Activated CD4-positive, alpha-beta T cell treated with anti-CD3 and anti-CD28 coated beads, Interleukin-2, amount 10 ng/mL, durations not matched to agents 24 days and 14 days (primary cell): ENCODE measurements around the gene TBC1D3L. TPM values are rescaled to one million over a fixed set of nuclear protein-coding genes. Genes with fewer than 3 reads are reported as not detected.
"Not testable (repeated sequence)": the region's sequence is repeated elsewhere in the genome, so short reads cannot be mapped to it uniquely, and the experiment has no call there.

Source experiments
- DNase-seq: peaks from one replicate; pipeline ENCODE4 v3.0.0; 2022
- H3K27ac Mint-ChIP-seq: one replicate; pipeline ENCODE4 v1.8.0; 2022; ENCODE audit warnings: mild to moderate bottlenecking, mixed read lengths
- H3K27me3 Mint-ChIP-seq: one replicate; pipeline ENCODE4 v1.8.0; 2022; ENCODE audit warnings: mixed read lengths
- H3K36me3 Mint-ChIP-seq: one replicate; pipeline ENCODE4 v1.8.0; 2022; ENCODE audit warnings: low read depth, mild to moderate bottlenecking, mixed read lengths
- H3K4me1 Mint-ChIP-seq: one replicate; pipeline ENCODE4 v1.8.0; 2021; ENCODE audit warnings: mixed read lengths
- H3K4me3 Mint-ChIP-seq: one replicate; pipeline ENCODE4 v1.8.0; 2022; ENCODE audit warnings: mild to moderate bottlenecking, moderate library complexity, mixed read lengths
- H3K9me3 Mint-ChIP-seq: one replicate; pipeline ENCODE4 v1.8.0; 2021; ENCODE audit warnings: mixed read lengths
- intact Hi-C: fragments of 100-400 bp; cut with micrococcal nuclease; formaldehyde crosslinking; loops from one replicate; pipeline ENCODE4 v1.15.1; 2023
- total RNA-seq: library from RNA; stranded (reverse); gene quantifications from 2 replicates; pipeline ENCODE4 v1.2.3, GENCODE V29; 2022

The TBC1D3L gene
- total RNA-seq, result 16.8 and 17.6 TPM in 2 replicates

- intact Hi-C loops, result not testable (repeated sequence)
These were observed at the start of gene TBC1D3L for GRCh38 chr17:37988960-37989359. Gene TBC1D3L (minus strand): TSS chr17:37989060. CDS start chr17:37987520, 1,540 bp downstream.

GRCh38 chr17:38003676-38004075 lies 14.8 kb upstream of the TBC1D3L start, which contains the start of gene TBC1D3D:
Gene TBC1D3D (plus strand): TSS chr17:38003976. CDS start chr17:38005561, 1,585 bp downstream.
- H3K4me1 Mint-ChIP-seq, H3K9me3 Mint-ChIP-seq, intact Hi-C loops, H3K36me3 Mint-ChIP-seq, H3K27me3 Mint-ChIP-seq, DNase-seq, H3K27ac Mint-ChIP-seq, H3K4me3 Mint-ChIP-seq: not testable (repeated sequence)

More at GRCh38 chr17:37988960-37989359, at the start of gene TBC1D3L:
- not testable (repeated sequence) for H3K4me1 Mint-ChIP-seq, H3K27me3 Mint-ChIP-seq, H3K9me3 Mint-ChIP-seq, DNase-seq, H3K27ac Mint-ChIP-seq, H3K36me3 Mint-ChIP-seq, H3K4me3 Mint-ChIP-seq

Other genes with a start within 250 kb of the TBC1D3L start
- 2.2 and 2.9 TPM in 2 replicates for gene HNF1B, start 244.0 kb downstream of the TBC1D3L start, total RNA-seq
- not detected in 2 replicates for gene TBC1D3K, start 64.6 kb downstream of the TBC1D3L start, total RNA-seq
- 1.4 TPM in 1 of 2 replicates, not detected in the other for gene TBC1D3D, start 14.9 kb upstream of the TBC1D3L start, total RNA-seq
- gene TBC1D3C, start 79.6 kb upstream of the TBC1D3L start, total RNA-seq, result not detected in 2 replicates
- gene TBC1D3E, start 138.9 kb upstream of the TBC1D3L start, total RNA-seq, result not detected in 2 replicates
- gene TBC1D3, start 203.5 kb upstream of the TBC1D3L start, total RNA-seq, result not detected in 2 replicates